ENCODE data around the gene GSG1. TPM values are rescaled to one million over a fixed set of nuclear protein-coding genes. Genes with fewer than 3 reads are reported as not detected.

The GSG1 gene
- total RNA-seq, 1 donor from 2014 or later: not detected

GRCh38 chr12:13141686-13142085, 38.2 kb upstream of the GSG1 start:
- TF ChIP-seq CTCF (IDR thresholded peaks at IDR 0.05): no peak
- Mint-ChIP-seq H3K9me3 (ENCODE audit: unreplicated experiment) (no peaks in the 10 kb centered on the region), H3K27me3 (ENCODE audit: unreplicated experiment) (no peaks in the 10 kb centered on the region), H3K36me3 (ENCODE audit: unreplicated experiment) (no peaks in the 10 kb centered on the region), H3K4me3 (ENCODE audit: unreplicated experiment) (no peak overlapping the region), H3K27ac (ENCODE audit: unreplicated experiment) (no peak overlapping the region), H3K4me1 (ENCODE audit: unreplicated experiment) (peaks cover 10% of the 10 kb centered on the region)
- no peak for DNase-seq (ENCODE audit: extremely low spot score, unreplicated experiment)

GRCh38 chr12:13135371-13136178, 32.1 kb upstream of the GSG1 start:
- Mint-ChIP-seq H3K4me1 (ENCODE audit: unreplicated experiment) (peaks cover 57% of the 10 kb centered on the region), H3K4me3 (ENCODE audit: unreplicated experiment) (peak overlapping the region; percentile 33), H3K9me3 (ENCODE audit: unreplicated experiment) (no peaks in the 10 kb centered on the region), H3K27ac (ENCODE audit: unreplicated experiment) (peak overlapping the region; percentile 96), H3K27me3 (ENCODE audit: unreplicated experiment) (no peaks in the 10 kb centered on the region), H3K36me3 (ENCODE audit: unreplicated experiment) (no peaks in the 10 kb centered on the region)
- peak; percentile 32 for TF ChIP-seq CTCF (IDR thresholded peaks at IDR 0.05)
- peak; percentile 89 for DNase-seq (ENCODE audit: extremely low spot score, unreplicated experiment)

- no peaks in the 10 kb centered on the region for H3K27me3 Mint-ChIP-seq (ENCODE audit: unreplicated experiment)
- no peaks in the 10 kb centered on the region for H3K36me3 Mint-ChIP-seq (ENCODE audit: unreplicated experiment)
- H3K27ac Mint-ChIP-seq (ENCODE audit: unreplicated experiment): peak overlapping the region; percentile 6
- no peaks in the 10 kb centered on the region for H3K9me3 Mint-ChIP-seq (ENCODE audit: unreplicated experiment)
- H3K4me1 Mint-ChIP-seq (ENCODE audit: unreplicated experiment): peaks cover 73% of the 10 kb centered on the region
- H3K4me3 Mint-ChIP-seq (ENCODE audit: unreplicated experiment): no peak overlapping the region
- TF ChIP-seq CTCF (IDR thresholded peaks at IDR 0.05): no peak
- no peak for DNase-seq (ENCODE audit: extremely low spot score, unreplicated experiment)
Measured at GRCh38 chr12:13133886-13134285, 30.4 kb upstream of the GSG1 start.

- no peak for DNase-seq (ENCODE audit: extremely low spot score, unreplicated experiment)
- Mint-ChIP-seq H3K27ac (ENCODE audit: unreplicated experiment) (peak overlapping the region; percentile 80), H3K9me3 (ENCODE audit: unreplicated experiment) (no peaks in the 10 kb centered on the region), H3K4me1 (ENCODE audit: unreplicated experiment) (peaks cover 81% of the 10 kb centered on the region), H3K4me3 (ENCODE audit: unreplicated experiment) (peak overlapping the region; percentile 9), H3K36me3 (ENCODE audit: unreplicated experiment) (no peaks in the 10 kb centered on the region), H3K27me3 (ENCODE audit: unreplicated experiment) (no peaks in the 10 kb centered on the region)
- no peak for TF ChIP-seq CTCF (IDR thresholded peaks at IDR 0.05)
Measured at GRCh38 chr12:13130981-13131380, 27.5 kb upstream of the GSG1 start.

GRCh38 chr12:13128291-13128965, 25.0 kb upstream of the GSG1 start:
- no peak for TF ChIP-seq CTCF (IDR thresholded peaks at IDR 0.05)
- no peak for DNase-seq (ENCODE audit: extremely low spot score, unreplicated experiment)
- no peaks in the 10 kb centered on the region for H3K9me3 Mint-ChIP-seq (ENCODE audit: unreplicated experiment)
- H3K27me3 Mint-ChIP-seq (ENCODE audit: unreplicated experiment): no peaks in the 10 kb centered on the region
- peak overlapping the region; percentile 73 for H3K27ac Mint-ChIP-seq (ENCODE audit: unreplicated experiment)
- H3K4me1 Mint-ChIP-seq (ENCODE audit: unreplicated experiment): peaks cover 67% of the 10 kb centered on the region
- H3K4me3 Mint-ChIP-seq (ENCODE audit: unreplicated experiment): no peak overlapping the region
- H3K36me3 Mint-ChIP-seq (ENCODE audit: unreplicated experiment): no peaks in the 10 kb centered on the region
